ENCODE results near the gene SEZ6L2.

DNA sequence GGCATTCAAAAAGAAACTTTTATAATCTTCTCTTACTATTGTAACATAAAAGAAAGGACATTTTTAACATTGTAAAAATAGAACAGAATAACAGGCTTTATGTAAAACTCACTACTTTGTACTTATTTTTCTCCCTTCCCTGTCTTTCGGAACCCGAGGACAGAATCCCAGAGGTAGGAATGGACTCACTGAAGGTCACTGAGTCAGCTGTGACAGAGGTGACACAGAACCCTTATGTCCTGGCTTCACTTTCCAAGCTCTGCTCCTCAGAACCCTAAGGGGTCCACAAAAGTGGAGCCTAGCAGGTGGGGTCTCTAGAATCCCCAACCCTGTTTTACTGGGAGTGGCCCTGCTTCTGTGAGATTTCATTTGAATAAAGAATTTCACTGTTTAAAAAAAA, 23.0 kb upstream of the SEZ6L2 start:
- TF ChIP-seq, protein P1, sequence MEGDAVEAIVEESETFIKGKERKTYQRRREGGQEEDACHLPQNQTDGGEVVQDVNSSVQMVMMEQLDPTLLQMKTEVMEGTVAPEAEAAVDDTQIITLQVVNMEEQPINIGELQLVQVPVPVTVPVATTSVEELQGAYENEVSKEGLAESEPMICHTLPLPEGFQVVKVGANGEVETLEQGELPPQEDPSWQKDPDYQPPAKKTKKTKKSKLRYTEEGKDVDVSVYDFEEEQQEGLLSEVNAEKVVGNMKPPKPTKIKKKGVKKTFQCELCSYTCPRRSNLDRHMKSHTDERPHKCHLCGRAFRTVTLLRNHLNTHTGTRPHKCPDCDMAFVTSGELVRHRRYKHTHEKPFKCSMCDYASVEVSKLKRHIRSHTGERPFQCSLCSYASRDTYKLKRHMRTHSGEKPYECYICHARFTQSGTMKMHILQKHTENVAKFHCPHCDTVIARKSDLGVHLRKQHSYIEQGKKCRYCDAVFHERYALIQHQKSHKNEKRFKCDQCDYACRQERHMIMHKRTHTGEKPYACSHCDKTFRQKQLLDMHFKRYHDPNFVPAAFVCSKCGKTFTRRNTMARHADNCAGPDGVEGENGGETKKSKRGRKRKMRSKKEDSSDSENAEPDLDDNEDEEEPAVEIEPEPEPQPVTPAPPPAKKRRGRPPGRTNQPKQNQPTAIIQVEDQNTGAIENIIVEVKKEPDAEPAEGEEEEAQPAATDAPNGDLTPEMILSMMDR (IDR thresholded peaks at IDR 0.05) = no peak
- TF ChIP-seq ZFX (IDR thresholded peaks at IDR 0.05; ENCODE audit: borderline replicate concordance) = no peak
